Left forelimb (tissue), 1 donor: Measurements from ENCODE around the gene TBX15.

ENCODE experiments used
- DNase-seq: peaks from one replicate; pipeline ENCODE4 v3.0.0-alpha.2; 2018; ENCODE audit warnings: low spot score

Gene TBX15

GRCh38 chr1:118984722-118985639 lies 3.2 kb downstream of the TBX15 start:
- DNase-seq, result peak; percentile 73

- DNase-seq, result peak; percentile 90
These were observed 3.9 kb downstream of the TBX15 start for GRCh38 chr1:118984086-118984721.

GRCh38 chr1:118983558-118984041 lies 4.5 kb downstream of the TBX15 start:
- no peak for DNase-seq

GRCh38 chr1:118982821-118983557 lies 5.2 kb downstream of the TBX15 start:
- no peak for DNase-seq

GRCh38 chr1:118982266-118982665 lies 5.9 kb downstream of the TBX15 start:
- DNase-seq, result no peak

- DNase-seq, result no peak
These were observed 6.7 kb downstream of the TBX15 start for GRCh38 chr1:118981436-118981835.

- DNase-seq, result no peak
These were observed 8.2 kb downstream of the TBX15 start for GRCh38 chr1:118979754-118980575.

- DNase-seq, result no peak
These were observed 9.0 kb downstream of the TBX15 start for GRCh38 chr1:118978914-118979701.

GRCh38 chr1:118977600-118977999 lies 10.5 kb downstream of the TBX15 start:
- no peak for DNase-seq

- no peak for DNase-seq
These were observed 13.5 kb downstream of the TBX15 start for GRCh38 chr1:118974661-118975060.

GRCh38 chr1:118973531-118974137 lies 14.5 kb downstream of the TBX15 start:
- DNase-seq, result peak; percentile 74

GRCh38 chr1:118973032-118973431 lies 15.1 kb downstream of the TBX15 start:
- DNase-seq, result no peak

- DNase-seq, result no peak
These were observed 17.7 kb downstream of the TBX15 start for GRCh38 chr1:118970451-118970850.

GRCh38 chr1:118963456-118964430 lies 24.4 kb downstream of the TBX15 start:
- no peak for DNase-seq

GRCh38 chr1:118963138-118963455 lies 25.0 kb downstream of the TBX15 start:
- DNase-seq, result no peak

- no peak for DNase-seq
These were observed 27.0 kb downstream of the TBX15 start for GRCh38 chr1:118961156-118961555.

GRCh38 chr1:118960567-118961136 lies 27.5 kb downstream of the TBX15 start:
- no peak for DNase-seq

GRCh38 chr1:118960026-118960561 lies 28.0 kb downstream of the TBX15 start:
- DNase-seq, result no peak
